ENCODE data around the gene USP22. TPM values are rescaled to one million over a fixed set of nuclear protein-coding genes. Genes with fewer than 3 reads are reported as not detected.
"Not testable (repeated sequence)": the region's sequence is repeated elsewhere in the genome, so short reads cannot be mapped to it uniquely, and the experiment has no call there.

The USP22 gene
- total RNA-seq (2014; rRNA removed; shearing (Covaris generic)): 111 and 167 TPM in 2 replicates

- peak in 1 of 2 experiments; percentile 63 for DNase-seq (ENCODE audit: low read depth in 1 of 2, low spot score in 2 of 2)
- Histone ChIP-seq H3K4me1 (replicated peaks) (peaks cover 19% of the 10 kb centered on the region), H3K36me3 (peaks cover 37% of the 10 kb centered on the region), H3K9me3 (replicated peaks) (no peaks in the 10 kb centered on the region), H3K4me3 (peak within 1 kb of the TSS; percentile 99), H3K27ac (peak within 1 kb of the TSS; percentile 97), H3K27me3 (replicated peaks) (no peaks in the 10 kb centered on the region)
Measured at GRCh38 chr17:21042458-21043295, at the start of gene USP22. Gene USP22, minus strand, starts transcription at chr17:21043011. Its CDS starts 176 bp downstream, at chr17:21042835.

GRCh38 chr17:21090902-21091618 lies 48.2 kb upstream of the USP22 start:
- H3K4me1 ChIP-seq (replicated peaks): no peaks in the 10 kb centered on the region; the same call in 1 of the 2 replicates
- H3K27ac ChIP-seq: no peak overlapping the region
- no peaks in the 10 kb centered on the region for H3K9me3 ChIP-seq (replicated peaks)
- H3K4me3 ChIP-seq: no peak overlapping the region
- no peaks in the 10 kb centered on the region for H3K36me3 ChIP-seq
- H3K27me3 ChIP-seq (replicated peaks): no peaks in the 10 kb centered on the region
- DNase-seq (ENCODE audit: low read depth in 1 of 2, low spot score in 2 of 2): no peak

- Histone ChIP-seq H3K9me3 (replicated peaks) (no peaks in the 10 kb centered on the region), H3K27me3 (replicated peaks) (no peaks in the 10 kb centered on the region), H3K36me3 (no peaks in the 10 kb centered on the region), H3K27ac (no peak overlapping the region), H3K4me3 (no peak overlapping the region), H3K4me1 (replicated peaks) (no peaks in the 10 kb centered on the region; the same call in 1 of the 2 replicates)
- DNase-seq (ENCODE audit: low read depth in 1 of 2, low spot score in 2 of 2): no peak
Measured at GRCh38 chr17:21089933-21090901, 47.4 kb upstream of the USP22 start.

- H3K4me3 ChIP-seq: no peak overlapping the region
- DNase-seq (ENCODE audit: low read depth in 1 of 2, low spot score in 2 of 2): peak in 1 of 2 experiments; percentile 6
Measured at GRCh38 chr17:21089145-21089544, 46.3 kb upstream of the USP22 start.

GRCh38 chr17:21085707-21086106 lies 42.9 kb upstream of the USP22 start:
- H3K4me1 ChIP-seq (replicated peaks): no peaks in the 10 kb centered on the region; the same call in 1 of the 2 replicates
- no peaks in the 10 kb centered on the region for H3K27me3 ChIP-seq (replicated peaks)
- no peak overlapping the region for H3K4me3 ChIP-seq
- H3K27ac ChIP-seq: no peak overlapping the region
- DNase-seq (ENCODE audit: low read depth in 1 of 2, low spot score in 2 of 2): no peak
- no peaks in the 10 kb centered on the region for H3K36me3 ChIP-seq
- no peaks in the 10 kb centered on the region; the same call in 1 of the 2 replicates for H3K9me3 ChIP-seq (replicated peaks)

More at GRCh38 chr17:21089145-21089544, 46.3 kb upstream of the USP22 start:
- H3K27me3 ChIP-seq (replicated peaks): no peaks in the 10 kb centered on the region
- H3K27ac ChIP-seq: no peak overlapping the region
- H3K36me3 ChIP-seq: no peaks in the 10 kb centered on the region
- H3K4me1 ChIP-seq (replicated peaks): no peaks in the 10 kb centered on the region; the same call in 1 of the 2 replicates
- H3K9me3 ChIP-seq (replicated peaks): no peaks in the 10 kb centered on the region

- H3K27me3 ChIP-seq (replicated peaks); H3K4me1 ChIP-seq (replicated peaks); H3K4me3 ChIP-seq; DNase-seq (ENCODE audit: low read depth in 1 of 2, low spot score in 2 of 2); H3K36me3 ChIP-seq; H3K27ac ChIP-seq; H3K9me3 ChIP-seq (replicated peaks): not testable (repeated sequence)
Measured at GRCh38 chr17:21085280-21085679, 42.5 kb upstream of the USP22 start.

- Histone ChIP-seq H3K27me3 (replicated peaks) (no peaks in the 10 kb centered on the region), H3K9me3 (replicated peaks) (no peaks in the 10 kb centered on the region; the same call in 1 of the 2 replicates), H3K27ac (no peak overlapping the region), H3K36me3 (no peaks in the 10 kb centered on the region), H3K4me1 (replicated peaks) (no peaks in the 10 kb centered on the region), H3K4me3 (no peak overlapping the region)
- DNase-seq (ENCODE audit: low read depth in 1 of 2, low spot score in 2 of 2): no peak
Measured at GRCh38 chr17:21082001-21082436, 39.2 kb upstream of the USP22 start.

- H3K4me3 ChIP-seq: no peak overlapping the region
- no peaks in the 10 kb centered on the region for H3K27me3 ChIP-seq (replicated peaks)
- no peaks in the 10 kb centered on the region for H3K4me1 ChIP-seq (replicated peaks)
- no peaks in the 10 kb centered on the region for H3K36me3 ChIP-seq
- H3K27ac ChIP-seq: no peak overlapping the region
- no peak for DNase-seq (ENCODE audit: low read depth in 1 of 2, low spot score in 2 of 2)
- H3K9me3 ChIP-seq (replicated peaks): no peaks in the 10 kb centered on the region; the same call in 1 of the 2 replicates
Measured at GRCh38 chr17:21079196-21079595, 36.4 kb upstream of the USP22 start.

GRCh38 chr17:21078016-21078780 lies 35.4 kb upstream of the USP22 start:
- Histone ChIP-seq H3K36me3 (no peaks in the 10 kb centered on the region), H3K4me3 (no peak overlapping the region), H3K4me1 (replicated peaks) (no peaks in the 10 kb centered on the region), H3K9me3 (replicated peaks) (no peaks in the 10 kb centered on the region; the same call in 1 of the 2 replicates), H3K27ac (no peak overlapping the region), H3K27me3 (replicated peaks) (no peaks in the 10 kb centered on the region)
- DNase-seq (ENCODE audit: low read depth in 1 of 2, low spot score in 2 of 2): no peak

GRCh38 chr17:21077281-21077680 lies 34.5 kb upstream of the USP22 start:
- Histone ChIP-seq H3K27ac (no peak overlapping the region), H3K4me3 (no peak overlapping the region), H3K27me3 (replicated peaks) (no peaks in the 10 kb centered on the region), H3K4me1 (replicated peaks) (no peaks in the 10 kb centered on the region), H3K9me3 (replicated peaks) (no peaks in the 10 kb centered on the region; the same call in 1 of the 2 replicates), H3K36me3 (no peaks in the 10 kb centered on the region)
- no peak for DNase-seq (ENCODE audit: low read depth in 1 of 2, low spot score in 2 of 2)

- no peaks in the 10 kb centered on the region for H3K9me3 ChIP-seq (replicated peaks)
- H3K4me1 ChIP-seq (replicated peaks): no peaks in the 10 kb centered on the region
- no peaks in the 10 kb centered on the region for H3K27me3 ChIP-seq (replicated peaks)
- no peak overlapping the region for H3K27ac ChIP-seq
- no peak for DNase-seq (ENCODE audit: low read depth in 1 of 2, low spot score in 2 of 2)
- H3K36me3 ChIP-seq: no peaks in the 10 kb centered on the region
- no peak overlapping the region for H3K4me3 ChIP-seq
Measured at GRCh38 chr17:21076242-21076641, 33.4 kb upstream of the USP22 start.

- Histone ChIP-seq H3K4me1 (replicated peaks) (no peaks in the 10 kb centered on the region), H3K4me3 (no peak overlapping the region), H3K27ac (no peak overlapping the region), H3K9me3 (replicated peaks) (no peaks in the 10 kb centered on the region), H3K27me3 (replicated peaks) (no peaks in the 10 kb centered on the region), H3K36me3 (no peaks in the 10 kb centered on the region)
- no peak for DNase-seq (ENCODE audit: low read depth in 1 of 2, low spot score in 2 of 2)
Measured at GRCh38 chr17:21075739-21076085, 32.9 kb upstream of the USP22 start.

Data from SJSA1 (cell line).